ENCODE data around the gene H3-3A.
"Not testable (repeated sequence)": the region's sequence is repeated elsewhere in the genome, so short reads cannot be mapped to it uniquely, and the experiment has no call there.

Gene H3-3A

DNA sequence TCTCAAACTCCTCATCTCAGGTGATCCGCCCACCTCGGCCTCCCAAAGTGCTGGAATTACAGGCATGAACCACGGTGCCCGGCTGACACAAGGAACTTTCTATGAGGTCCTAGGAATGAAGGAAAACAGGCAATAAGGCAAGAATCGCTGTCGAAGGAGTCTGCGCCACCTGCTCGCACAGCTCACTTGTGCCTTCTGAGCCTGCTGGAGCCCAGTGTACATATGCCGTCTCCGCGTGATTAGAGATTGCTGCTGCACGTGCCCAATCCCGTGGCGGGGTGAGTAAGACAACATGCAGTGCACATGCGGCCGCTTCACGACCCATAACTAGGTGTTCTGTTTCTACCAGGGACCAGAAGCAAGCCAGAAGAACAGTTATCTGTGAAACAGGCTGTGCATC is 24.3 kb downstream of the H3-3A start:
- no peak for DNase-seq

DNA sequence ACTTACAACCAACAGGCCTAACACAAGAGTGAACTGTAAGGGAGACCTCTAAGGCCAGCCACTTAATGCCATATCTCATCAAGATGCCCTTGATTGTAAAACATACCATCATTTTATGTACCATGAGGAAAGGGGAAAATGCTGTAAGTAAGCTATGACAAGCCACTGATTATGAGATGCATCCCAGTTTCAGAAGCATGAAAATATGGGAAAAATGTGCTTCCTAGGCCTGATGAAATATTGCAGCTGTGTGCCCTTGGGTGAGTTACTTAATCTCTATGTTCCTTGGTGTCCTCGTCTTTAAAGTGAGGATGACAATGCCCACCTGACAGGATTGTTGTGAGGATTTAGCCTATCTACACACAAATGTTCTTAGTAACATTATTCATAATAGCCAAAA is 28.9 kb downstream of the H3-3A start:
- no peak for DNase-seq

GRCh38 chr1:226092048-226092820 is 29.7 kb downstream of the H3-3A start:
- not testable (repeated sequence) for DNase-seq

- DNase-seq = no peak
Observed at GRCh38 chr1:226092965-226093364, 30.4 kb downstream of the H3-3A start.

GRCh38 chr1:226093621-226094020 is 31.1 kb downstream of the H3-3A start:
- DNase-seq = no peak

- no peak for DNase-seq
Observed at GRCh38 chr1:226094451-226094850, 31.9 kb downstream of the H3-3A start.

GRCh38 chr1:226095286-226095685 is 32.8 kb downstream of the H3-3A start:
- no peak for DNase-seq

GRCh38 chr1:226097866-226098625 is 35.5 kb downstream of the H3-3A start:
- DNase-seq = no peak

DNA sequence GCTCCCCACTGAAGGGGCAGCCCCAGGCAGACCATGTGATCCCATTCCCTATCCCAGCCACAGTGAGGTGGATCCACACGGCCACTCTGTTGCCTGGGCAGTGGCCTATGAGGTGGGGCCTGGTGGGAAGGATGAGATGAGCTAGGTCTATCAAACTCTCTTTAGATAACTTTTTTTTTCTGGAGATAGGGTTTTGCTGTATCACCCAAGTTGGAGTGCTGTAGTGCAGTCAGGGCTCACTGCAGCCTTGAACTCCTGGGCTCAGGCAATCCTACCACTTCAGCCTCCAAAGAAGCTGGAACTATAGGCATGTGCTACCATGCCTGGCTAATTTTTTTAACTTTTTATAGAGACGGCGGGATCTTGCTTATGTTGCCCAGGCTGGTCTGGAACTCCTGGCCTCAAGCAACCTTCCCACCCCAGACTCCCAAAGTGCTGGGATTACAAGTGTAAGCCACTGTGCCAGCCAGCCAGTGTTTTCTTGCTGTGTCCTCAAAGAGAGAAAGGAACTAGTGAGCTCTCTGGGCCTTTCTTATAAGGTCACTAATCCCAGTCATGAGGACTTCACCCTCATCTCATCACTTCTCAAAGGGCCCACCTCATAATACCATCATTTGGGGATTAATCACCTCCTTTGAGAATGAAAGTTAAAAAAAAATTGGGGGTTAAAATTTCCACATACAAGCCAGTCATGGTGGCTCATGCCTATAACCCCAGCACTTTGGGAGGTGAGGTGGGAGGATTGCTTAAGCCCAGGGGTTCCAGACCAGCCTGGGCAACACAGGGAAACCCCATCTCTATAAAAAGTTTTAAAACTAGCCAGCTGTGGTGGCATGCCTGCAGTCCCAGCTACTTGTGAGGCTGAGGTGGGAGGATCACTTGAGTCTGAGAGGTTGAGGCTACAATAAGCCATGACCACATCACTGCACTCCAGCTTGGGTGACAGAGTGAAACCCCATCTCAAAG is 36.6 kb downstream of the H3-3A start:
- DNase-seq = no peak

GRCh38 chr1:226100436-226101391 is 38.2 kb downstream of the H3-3A start:
- DNase-seq = peak; percentile 44 to 55

GRCh38 chr1:226104671-226105121 is 42.2 kb downstream of the H3-3A start:
- DNase-seq = no peak

DNA sequence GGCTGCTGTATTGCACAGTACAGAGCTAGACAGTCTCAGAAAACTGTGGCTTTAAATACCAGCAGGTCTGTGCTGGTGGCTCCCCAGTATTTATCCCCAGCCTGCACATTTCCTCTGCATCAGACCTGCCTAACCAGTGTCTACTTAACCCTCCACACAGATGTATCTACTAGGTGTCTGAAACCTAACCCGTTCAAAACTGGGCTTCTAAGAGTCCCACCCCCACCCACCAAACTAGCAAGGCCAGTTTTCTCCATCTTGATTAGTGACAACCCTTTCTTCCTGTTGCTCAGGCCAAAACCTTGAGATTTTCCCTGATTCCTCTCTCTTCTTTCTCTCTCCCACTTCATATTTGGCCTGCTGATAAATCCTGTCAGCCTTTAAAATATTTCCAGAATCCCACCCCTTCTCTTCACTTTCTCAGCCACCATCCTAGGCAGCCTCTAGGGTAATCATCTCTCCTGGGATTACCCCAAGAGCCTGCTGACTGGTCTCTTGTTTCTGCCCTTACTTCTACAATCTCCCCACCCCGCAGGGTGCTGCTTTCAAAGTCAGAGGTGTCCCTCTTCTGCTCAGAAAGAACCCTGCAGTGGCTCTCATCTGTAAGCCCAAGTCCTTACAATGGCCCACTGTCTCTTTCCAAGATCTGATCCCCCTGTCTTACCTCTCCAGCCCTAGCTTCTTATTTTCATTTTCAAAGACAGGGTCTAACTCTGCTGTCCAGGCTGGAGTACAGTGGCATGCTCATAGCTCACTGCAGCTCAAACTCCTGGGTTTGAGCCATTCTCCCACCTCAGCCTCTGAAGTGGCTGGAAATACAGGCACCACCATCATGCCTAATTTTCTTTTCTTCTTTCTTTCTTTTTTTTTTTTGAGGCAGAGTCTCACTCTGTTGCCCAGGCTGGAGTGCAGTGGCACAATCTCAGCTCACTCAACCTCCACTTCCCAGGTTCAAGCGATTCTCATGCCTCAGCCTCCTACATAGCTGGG is 45.2 kb downstream of the H3-3A start:
- no peak for DNase-seq

DNA sequence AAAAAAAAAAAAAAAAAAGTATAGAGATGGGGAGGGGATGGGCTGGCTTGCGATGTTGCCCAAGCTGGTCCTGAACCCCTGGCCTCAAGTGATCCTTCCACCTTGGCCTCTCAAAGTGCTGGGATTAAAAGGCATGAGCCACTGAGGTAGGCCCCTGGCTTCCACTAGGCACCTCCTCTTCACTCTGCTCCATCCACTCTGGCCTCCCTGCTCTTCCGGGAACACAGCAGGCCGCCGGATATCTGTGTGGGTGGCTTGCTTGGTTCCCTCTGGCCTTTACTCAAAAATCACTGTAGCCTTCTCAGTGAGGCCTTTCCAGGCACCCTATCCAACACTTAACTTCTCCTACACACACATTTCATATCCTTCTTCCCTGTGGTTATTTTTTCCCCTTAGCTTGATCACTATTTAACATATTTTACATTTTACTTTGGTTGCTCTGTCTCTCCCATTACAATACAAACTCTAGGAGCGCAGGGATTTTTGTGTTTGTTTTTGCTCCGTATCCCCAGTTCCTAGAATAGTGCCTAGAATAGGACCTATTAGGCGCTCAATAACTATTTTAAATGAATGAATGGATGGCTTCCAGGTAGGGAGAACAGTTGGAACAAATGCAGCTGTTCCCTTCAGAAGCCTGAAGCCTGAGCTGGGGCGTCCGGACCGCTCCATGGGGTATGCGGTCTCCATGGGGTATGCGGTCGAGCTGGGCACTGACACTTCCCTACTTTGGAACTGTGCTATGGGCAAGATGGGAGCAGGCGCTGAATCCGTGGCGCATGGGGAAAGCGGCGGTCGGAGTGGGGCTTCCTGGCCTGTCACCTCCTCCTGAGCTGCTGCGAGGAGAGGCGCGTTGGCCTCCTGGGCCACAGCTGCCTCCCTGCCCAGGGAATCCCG is 46.7 kb downstream of the H3-3A start:
- no peak for DNase-seq

DNA sequence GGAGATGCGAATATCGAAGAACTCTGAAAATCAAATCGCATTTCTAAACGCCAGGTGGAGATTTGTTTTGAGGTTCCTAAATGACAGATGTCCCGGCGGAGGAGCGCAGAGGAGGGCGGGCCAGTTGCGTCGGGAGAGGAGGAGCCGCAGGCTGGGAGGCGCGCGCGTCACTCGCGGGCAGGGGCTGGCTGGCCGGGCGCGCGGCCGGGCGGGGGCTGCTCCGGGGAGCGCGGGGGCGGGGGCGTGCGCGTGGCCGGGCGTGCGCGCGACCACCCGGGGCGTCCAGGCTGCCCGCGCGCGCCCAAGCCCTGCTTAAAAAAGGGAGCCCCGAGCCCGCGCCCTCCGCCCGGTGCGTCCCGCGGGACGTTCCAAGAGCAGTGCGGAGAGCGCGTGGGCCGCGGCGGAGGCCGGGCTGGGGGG is 47.3 kb downstream of the H3-3A start:
- peak; percentile 82 to 87 for DNase-seq

DNA sequence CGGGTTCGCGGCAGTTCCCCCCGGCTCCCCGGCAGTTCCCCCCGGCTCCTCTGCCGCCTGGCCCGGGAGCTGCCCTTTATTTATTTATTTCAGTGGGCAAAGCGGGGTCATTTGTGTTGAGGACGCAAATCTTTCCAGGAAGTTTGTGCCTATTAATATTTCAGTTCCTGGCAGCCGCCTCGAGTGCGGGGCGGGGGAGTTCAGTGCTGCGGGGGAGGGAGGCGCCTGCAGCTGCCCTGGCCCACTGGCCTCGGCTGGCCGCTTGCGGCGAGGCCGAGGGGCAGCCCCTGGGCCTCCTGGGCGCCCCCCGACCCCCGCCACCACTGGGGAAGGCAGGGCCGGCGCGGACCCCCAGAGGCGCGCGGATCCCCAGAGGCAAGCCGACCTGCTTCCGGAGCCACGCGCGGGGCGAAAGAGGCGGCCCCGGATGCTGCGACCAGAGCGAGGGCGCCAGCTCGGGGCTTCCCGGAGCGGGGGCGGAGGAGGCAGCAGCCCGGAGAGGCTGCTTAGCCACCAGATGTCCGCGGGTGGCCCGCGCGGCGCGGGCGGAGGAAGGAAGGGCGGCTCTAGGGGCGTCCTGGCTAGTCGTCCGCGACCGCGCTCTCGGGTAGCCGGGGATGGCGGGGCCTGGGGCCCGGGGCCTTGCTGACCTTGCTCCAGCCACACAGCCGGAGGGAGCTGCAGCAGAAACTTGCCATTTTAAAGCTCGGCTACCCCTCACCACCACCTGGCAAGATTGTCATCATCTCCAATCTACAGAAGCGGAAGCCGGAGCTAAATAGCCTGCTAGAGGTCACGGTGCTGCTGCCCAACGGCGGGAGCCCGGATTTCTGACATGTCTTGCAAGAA is 48.0 kb downstream of the H3-3A start:
- DNase-seq = peak; percentile 71 to 76

DNA sequence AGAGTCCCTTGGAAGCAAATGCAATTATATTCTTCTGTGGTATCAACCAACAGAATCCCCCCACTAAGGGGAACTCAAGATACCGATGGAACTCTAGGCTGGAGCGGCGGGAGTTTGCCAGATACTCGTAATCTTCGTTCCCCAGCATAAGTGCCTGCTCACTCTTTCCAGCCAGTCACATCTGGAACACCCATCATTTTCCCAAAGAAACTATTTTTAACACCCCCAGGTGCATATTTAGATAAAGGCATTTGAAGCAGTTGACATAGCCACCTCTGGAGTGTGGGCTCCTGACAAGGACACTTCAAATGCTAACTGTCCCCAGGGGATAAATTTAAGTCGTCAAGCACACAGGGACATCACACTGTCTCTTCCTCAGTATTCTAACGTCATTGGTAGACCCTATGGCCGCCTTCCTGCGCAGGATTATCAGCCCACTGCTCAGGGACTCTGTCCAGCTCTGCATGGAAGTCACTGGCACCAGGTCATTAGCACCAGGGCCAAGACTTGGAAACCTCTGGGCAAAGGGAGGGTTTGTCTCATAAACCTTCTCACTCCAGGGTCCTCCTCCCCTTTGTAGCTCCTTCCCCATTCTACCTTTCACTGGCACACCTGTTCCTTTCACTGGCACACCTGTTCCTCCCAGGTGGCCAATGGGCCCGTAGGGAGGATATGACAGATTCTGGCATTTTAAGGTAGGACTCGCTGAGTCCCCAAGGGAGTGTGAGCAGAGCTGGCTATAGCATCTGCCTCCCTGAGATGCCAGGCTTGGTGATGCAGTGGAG is 48.8 kb downstream of the H3-3A start:
- no peak for DNase-seq

- no peak for DNase-seq
Observed at GRCh38 chr1:226111883-226112261, 49.4 kb downstream of the H3-3A start.

- DNase-seq = no peak
Observed at GRCh38 chr1:226112626-226113025, 50.1 kb downstream of the H3-3A start.
